HFFc6 (cell line): ENCODE results near the gene ARHGAP24. TPM values are rescaled to one million over a fixed set of nuclear protein-coding genes. Genes with fewer than 3 reads are reported as not detected.

ENCODE experiments used
- DNase-seq: peaks from one replicate; pipeline ENCODE4 v3.0.0-alpha.2; 2018
- H3K27ac Mint-ChIP-seq: 2 replicates; pipeline ENCODE4 v1.8.0; 2020; ENCODE audit warnings: mild to moderate bottlenecking, mixed read lengths
- H3K27me3 Mint-ChIP-seq: 2 replicates; pipeline ENCODE4 v1.8.0; 2021; ENCODE audit warnings: mild to moderate bottlenecking, moderate library complexity, mixed read lengths; ENCODE audit not compliant: insufficient read depth
- H3K36me3 Mint-ChIP-seq: 2 replicates; pipeline ENCODE4 v1.8.0; 2021; ENCODE audit warnings: low read depth, mixed read lengths
- H3K4me1 Mint-ChIP-seq: 2 replicates; pipeline ENCODE4 v1.8.0; 2020; ENCODE audit warnings: low read depth, mixed read lengths
- H3K4me3 Mint-ChIP-seq: 2 replicates; pipeline ENCODE4 v1.8.0; 2020; ENCODE audit warnings: mild to moderate bottlenecking, moderate library complexity, mixed read lengths
- H3K9me3 Mint-ChIP-seq: 2 replicates; pipeline ENCODE4 v1.8.0; 2020; ENCODE audit warnings: mild to moderate bottlenecking, mixed read lengths
- total RNA-seq, 6 experiments: library from RNA; stranded (reverse); fragmentation: NEBNext Ultra II Directional; extraction: Animal tissue kit (Norgen Biotek cat#: 25700); gene quantifications; 2 replicates in 1 of 6; 3 replicates in 5 of 6; pipeline ENCODE4 v1.2.3, GENCODE V29; 2021
- TF ChIP-seq, protein P1 (sequence below): fragments of 200-600 bp; sonication (generic); IDR thresholded peaks from 2 replicates; pipeline ENCODE4 v1.5.0; 2021; ENCODE audit warnings: antibody characterized with exemption, mild to moderate bottlenecking

Gene ARHGAP24
- total RNA-seq, 6 experiments from 2014 or later, result 13.6 to 28.3 (median 15.2) TPM

DNA sequence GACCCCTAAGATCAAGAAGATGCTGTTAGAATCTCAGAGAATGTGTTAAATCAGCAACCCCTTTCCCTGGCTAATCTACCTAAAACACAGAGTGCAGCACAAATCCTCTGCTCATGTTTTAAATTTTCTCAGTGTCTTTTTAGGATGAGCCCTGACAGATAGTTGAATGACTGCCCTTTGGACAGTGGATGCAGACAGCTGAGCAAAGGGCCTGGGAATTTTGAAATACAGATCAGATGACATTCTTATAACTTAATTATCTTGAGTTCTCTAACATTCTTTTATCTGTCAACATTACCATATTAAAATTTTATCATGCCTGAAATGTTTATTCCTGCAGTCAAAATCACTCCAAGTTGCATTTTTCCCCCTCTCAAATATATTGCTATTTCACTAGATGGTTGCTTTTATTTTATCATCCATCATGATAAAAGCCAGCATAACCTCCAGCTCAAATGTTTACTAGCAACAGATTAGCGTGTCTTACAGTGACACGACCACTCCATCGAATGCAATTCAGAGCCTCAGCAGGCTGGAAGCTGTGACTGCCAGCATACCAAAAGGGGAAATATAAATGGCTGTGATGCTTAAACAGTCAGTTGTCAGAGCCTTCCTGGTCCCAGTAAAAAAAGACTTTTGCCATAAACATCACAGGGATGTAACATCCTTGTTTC is 22.8 kb upstream of the ARHGAP24 start:
- Mint-ChIP-seq H3K36me3 (no peaks in the 10 kb centered on the region), H3K9me3 (no peaks in the 10 kb centered on the region), H3K27me3 (peaks cover 3% of the 10 kb centered on the region), H3K4me1 (no peaks in the 10 kb centered on the region), H3K27ac (no peak overlapping the region), H3K4me3 (no peak overlapping the region)
- DNase-seq, result no peak
- TF ChIP-seq, protein P1, sequence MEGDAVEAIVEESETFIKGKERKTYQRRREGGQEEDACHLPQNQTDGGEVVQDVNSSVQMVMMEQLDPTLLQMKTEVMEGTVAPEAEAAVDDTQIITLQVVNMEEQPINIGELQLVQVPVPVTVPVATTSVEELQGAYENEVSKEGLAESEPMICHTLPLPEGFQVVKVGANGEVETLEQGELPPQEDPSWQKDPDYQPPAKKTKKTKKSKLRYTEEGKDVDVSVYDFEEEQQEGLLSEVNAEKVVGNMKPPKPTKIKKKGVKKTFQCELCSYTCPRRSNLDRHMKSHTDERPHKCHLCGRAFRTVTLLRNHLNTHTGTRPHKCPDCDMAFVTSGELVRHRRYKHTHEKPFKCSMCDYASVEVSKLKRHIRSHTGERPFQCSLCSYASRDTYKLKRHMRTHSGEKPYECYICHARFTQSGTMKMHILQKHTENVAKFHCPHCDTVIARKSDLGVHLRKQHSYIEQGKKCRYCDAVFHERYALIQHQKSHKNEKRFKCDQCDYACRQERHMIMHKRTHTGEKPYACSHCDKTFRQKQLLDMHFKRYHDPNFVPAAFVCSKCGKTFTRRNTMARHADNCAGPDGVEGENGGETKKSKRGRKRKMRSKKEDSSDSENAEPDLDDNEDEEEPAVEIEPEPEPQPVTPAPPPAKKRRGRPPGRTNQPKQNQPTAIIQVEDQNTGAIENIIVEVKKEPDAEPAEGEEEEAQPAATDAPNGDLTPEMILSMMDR, result no peak

DNA sequence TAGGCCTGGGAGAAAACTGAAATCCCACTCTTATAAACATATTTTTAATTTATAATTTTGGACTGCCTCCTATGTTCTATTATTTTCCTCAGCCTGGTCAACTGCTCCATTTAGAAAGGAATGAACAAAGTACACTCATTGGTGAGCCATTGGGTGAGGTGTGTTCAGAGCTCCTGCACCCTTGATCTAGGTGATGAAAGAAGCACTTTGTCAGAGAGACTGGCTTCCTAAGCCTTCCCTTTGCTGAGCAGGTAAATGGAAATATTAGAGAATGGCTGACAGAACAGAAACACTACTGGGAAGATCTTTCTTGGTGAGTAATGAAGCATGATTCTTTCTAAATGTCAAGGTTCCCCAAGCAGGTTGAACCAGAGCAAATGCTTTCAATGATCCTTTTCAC is 19.0 kb upstream of the ARHGAP24 start:
- TF ChIP-seq, protein P1, result no peak
- no peaks in the 10 kb centered on the region for H3K9me3 Mint-ChIP-seq
- peaks cover 9% of the 10 kb centered on the region for H3K27me3 Mint-ChIP-seq
- H3K36me3 Mint-ChIP-seq, result no peaks in the 10 kb centered on the region
- H3K4me1 Mint-ChIP-seq, result no peaks in the 10 kb centered on the region
- H3K4me3 Mint-ChIP-seq, result no peak overlapping the region
- no peak overlapping the region for H3K27ac Mint-ChIP-seq
- no peak for DNase-seq

DNA sequence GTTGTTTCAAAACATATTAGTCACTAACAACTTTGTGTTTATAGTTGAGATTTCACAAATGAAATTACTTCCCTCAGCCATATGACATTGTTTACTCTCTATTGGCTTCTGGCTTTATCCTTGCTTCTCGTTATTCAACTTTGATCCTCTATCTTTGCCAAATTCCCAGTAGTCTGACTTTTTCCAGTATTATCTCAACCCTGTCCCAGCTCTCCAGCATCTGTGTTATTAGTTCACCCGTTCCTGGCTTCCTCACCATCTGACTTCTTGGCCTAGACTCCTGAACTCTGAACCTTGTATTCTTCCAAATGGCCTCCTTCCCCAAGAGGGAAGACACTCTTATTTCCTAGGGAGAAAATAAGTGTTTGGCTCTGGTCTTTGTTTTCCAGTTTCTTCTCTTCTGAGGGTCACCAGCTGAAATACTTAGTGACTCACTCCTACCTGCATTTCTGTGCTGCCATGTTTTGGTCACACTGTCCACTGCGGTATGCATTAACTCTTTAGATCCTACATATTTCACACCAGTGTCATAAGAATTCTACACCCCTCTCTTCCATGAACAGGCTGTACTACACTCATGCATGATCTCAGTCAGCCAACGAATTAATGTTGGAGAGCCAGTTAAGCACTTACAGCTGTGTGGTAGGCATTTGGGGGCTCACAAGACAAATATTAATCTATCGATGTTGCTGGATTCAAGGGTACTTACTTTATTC is 17.0 kb upstream of the ARHGAP24 start:
- H3K4me1 Mint-ChIP-seq, result no peaks in the 10 kb centered on the region
- DNase-seq, result no peak
- TF ChIP-seq, protein P1, result no peak
- no peak overlapping the region for H3K4me3 Mint-ChIP-seq
- H3K27ac Mint-ChIP-seq, result no peak overlapping the region
- H3K27me3 Mint-ChIP-seq, result peaks cover 9% of the 10 kb centered on the region
- H3K36me3 Mint-ChIP-seq, result no peaks in the 10 kb centered on the region
- H3K9me3 Mint-ChIP-seq, result no peaks in the 10 kb centered on the region

DNA sequence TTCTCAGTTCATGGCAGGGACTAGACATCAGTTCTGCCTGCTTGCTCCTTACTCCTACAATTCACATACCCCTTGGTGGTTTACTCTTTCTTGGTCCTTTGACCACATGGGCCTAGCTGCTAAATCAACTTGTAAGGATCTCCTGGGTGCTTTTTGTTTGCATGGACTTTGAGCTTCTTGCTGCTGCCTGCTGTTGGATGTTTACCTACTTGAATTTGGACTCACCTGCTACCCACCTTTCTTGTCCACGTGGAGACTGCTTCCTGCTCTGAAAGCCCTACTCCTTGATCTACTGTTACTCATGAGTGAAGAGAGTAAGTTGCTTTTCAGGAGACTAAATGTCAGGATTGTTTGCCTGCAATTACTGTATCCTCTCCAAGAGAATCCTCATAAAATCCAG is 15.2 kb upstream of the ARHGAP24 start:
- Mint-ChIP-seq H3K36me3 (no peaks in the 10 kb centered on the region), H3K27me3 (peaks cover 9% of the 10 kb centered on the region), H3K27ac (no peak overlapping the region), H3K4me3 (no peak overlapping the region), H3K9me3 (no peaks in the 10 kb centered on the region), H3K4me1 (no peaks in the 10 kb centered on the region)
- TF ChIP-seq, protein P1, result no peak
- no peak for DNase-seq

DNA sequence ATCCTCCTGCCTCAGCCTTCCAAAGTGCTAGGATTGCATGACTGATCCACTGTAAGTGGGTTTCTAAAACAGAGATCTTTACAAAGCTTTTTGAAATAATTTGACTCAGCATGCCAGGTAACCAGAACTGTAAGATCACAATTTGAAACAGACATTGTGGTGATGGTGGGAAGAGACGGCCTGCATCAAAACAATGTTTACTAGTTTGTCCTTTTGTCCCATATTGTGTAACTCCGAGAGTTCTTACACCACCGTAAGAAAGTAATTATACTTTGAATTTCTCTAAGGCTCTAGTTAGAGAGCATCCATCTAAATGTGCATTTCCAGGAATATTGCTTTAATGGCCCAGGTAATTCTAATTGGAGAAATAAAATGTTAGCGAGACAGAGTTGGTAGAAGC is 594 bp upstream of the ARHGAP24 start:
- peaks cover 39% of the 10 kb centered on the region for H3K4me1 Mint-ChIP-seq
- H3K27me3 Mint-ChIP-seq, result no peaks in the 10 kb centered on the region
- H3K36me3 Mint-ChIP-seq, result no peaks in the 10 kb centered on the region
- H3K27ac Mint-ChIP-seq, result peak overlapping the region; percentile 77
- TF ChIP-seq, protein P1, result no peak
- DNase-seq, result no peak
- H3K9me3 Mint-ChIP-seq, result no peaks in the 10 kb centered on the region
- peak overlapping the region; percentile 89 for H3K4me3 Mint-ChIP-seq
